ENCODE data around the gene PCDHGB6. TPM values are rescaled to one million over a fixed set of nuclear protein-coding genes. Genes with fewer than 3 reads are reported as not detected.

PCDHGB6 gene
- total and polyA plus RNA-seq, 9 of the 15 experiments (the other 6 are each of a cell fraction or from before 2014, with no cell fraction given) = 0.01 to 0.11 (median 0.07) TPM; not detected in 1

- no peak for ATAC-seq
- Histone ChIP-seq H3K27ac (ENCODE audit: extremely low read depth, low read depth, low read length) (no peak overlapping the region), H3K9me1 (ENCODE audit: control insufficient read depth, insufficient read depth, low read length) (no peaks in the 10 kb centered on the region), H3K9me3 (replicated peaks; ENCODE audit: control insufficient read depth, insufficient read depth, low read depth, low read length) (no peaks in the 10 kb centered on the region; the same call in 1 of the 2 replicates), H3K4me2 (ENCODE audit: insufficient read depth, low read length) (no peak overlapping the region), H3K36me3 (ENCODE audit: control insufficient read depth, insufficient read depth, low read length) (no peaks in the 10 kb centered on the region), H2AFZ (ENCODE audit: low read depth, low read length) (no peak overlapping the region), H4K20me1 (replicated peaks; ENCODE audit: control insufficient read depth, insufficient read depth, low read length) (no peaks in the 10 kb centered on the region), H3K79me2 (ENCODE audit: control insufficient read depth, insufficient read depth, low read length) (no peaks in the 10 kb centered on the region), H3K4me3 (no peak overlapping the region), H3K4me1 (replicated peaks in 1 of 2; ENCODE audit: control insufficient read depth in 2 of 2, insufficient read depth in 2 of 2, low read length in 2 of 2) (peaks cover 0 to 25% of the 10 kb centered on the region in 2 experiments; a peak in 2 of 5 replicates), H3K27me3 (ENCODE audit: control insufficient read depth in 2 of 2, insufficient read depth in 2 of 2, low read length in 2 of 2) (peaks cover 7 to 33% of the 10 kb centered on the region in 2 experiments; a peak in 4 of 5 replicates), H3K9ac (ENCODE audit: insufficient read depth in 1 of 2, low read depth in 2 of 2, low read length in 2 of 2) (no peak overlapping the region)
- intact Hi-C loops (cut with micrococcal nuclease) = loop anchor here (5.0 kb wide), 1 partner anchor 111 kb away; no protein-coding TSS in a partner anchor
- no peak for FAIRE-seq
- no peak for TF ChIP-seq CBFA2T3 (IDR thresholded peaks at IDR 0.05)
- TF ChIP-seq ARID4B (CRISPR knock-in tag; IDR thresholded peaks at IDR 0.05) = no peak
- no peak for TF ChIP-seq RCOR1 (IDR thresholded peaks at IDR 0.05; ENCODE audit: borderline replicate concordance in 1 of 2, low read depth in 2 of 2, low read length in 2 of 2)
- no peak for TF ChIP-seq SAFB2 (IDR thresholded peaks at IDR 0.05; ENCODE audit: borderline replicate concordance, low read depth, low read length, severe bottlenecking)
- TF ChIP-seq FOSL1 (tag; conservative IDR thresholded peaks at IDR 0.05) = no peak
- no peak for TF ChIP-seq FUS (optimal IDR thresholded peaks at IDR 0.05; ENCODE audit: low read depth, low read length)
- no peak for TF ChIP-seq GTF2F1 (IDR thresholded peaks at IDR 0.05; ENCODE audit: low read depth, low read length)
- no peak for TF ChIP-seq RBM17 (IDR thresholded peaks at IDR 0.05; ENCODE audit: borderline replicate concordance, low read depth, low read length)
- TF ChIP-seq ZBTB2 (IDR thresholded peaks at IDR 0.05) = no peak
- no TSS peak for BruUV-seq (replicated peaks)
- CTCF ChIA-PET (ENCODE audit: low intra/inter-chr PET ratio) = interaction anchor here (1.4 kb wide), 1 partner anchor 113 kb away, joined by 3 read pairs; no protein-coding TSS in a partner anchor
- in situ Hi-C loops (cut with MboI) = no loop called here
- DNase-seq (ENCODE audit: extremely low read depth in 1 of 4, low spot score in 3 of 4) = no peak
- WGBS (ENCODE audit: insufficient coverage, low coverage, missing lambda C conversion rate) = 0% methylated on average over 3 of the region's 3 CpGs
- POLR2A ChIA-PET = no interaction called here
These were observed 3.8 kb downstream of the PCDHGB6 start for GRCh38 chr5:141411575-141411974.

Data from K562 (cell line).